Activated CD8-positive, alpha-beta T cell treated with anti-CD3 and anti-CD28 coated beads for 36 hours (primary cell): ENCODE measurements around the gene CPSF4L. TPM values are rescaled to one million over a fixed set of nuclear protein-coding genes. Genes with fewer than 3 reads are reported as not detected.

ENCODE experiments used
- ATAC-seq: fragments of 200-7000 bp; cut with Tn5 transposase; one replicate; pipeline ENCODE4 v1.10.0; 2021; ENCODE audit warnings: mild to moderate bottlenecking, moderate library complexity
- CTCF ChIA-PET: fragments of 350-600 bp; sonication (Branson Sonifier 250); formaldehyde crosslinking; loops from one replicate; lab custom pipeline; 2021; ENCODE audit warnings: antibody characterized with exemption; lab: Charles Lee
- POLR2A ChIA-PET: fragments of 350-600 bp; sonication (Branson Sonifier 250); formaldehyde crosslinking; loops from one replicate; lab custom pipeline; 2021; ENCODE audit warnings: antibody characterized with exemption; lab: Charles Lee
- DNase-seq: peaks from one replicate; pipeline ENCODE4 v3.0.0-alpha.2; 2020
- H3K27ac Mint-ChIP-seq: one replicate; pipeline ENCODE4 v1.8.0; 2021; ENCODE audit warnings: mild to moderate bottlenecking, mixed read lengths
- H3K27me3 Mint-ChIP-seq: one replicate; pipeline ENCODE4 v1.8.0; 2021; ENCODE audit warnings: mixed read lengths
- H3K36me3 Mint-ChIP-seq: one replicate; pipeline ENCODE4 v1.8.0; 2021; ENCODE audit warnings: low read depth, mixed read lengths
- H3K4me1 Mint-ChIP-seq: one replicate; pipeline ENCODE4 v1.8.0; 2021; ENCODE audit warnings: low read depth, mixed read lengths
- H3K4me3 Mint-ChIP-seq: one replicate; pipeline ENCODE4 v1.8.0; 2021; ENCODE audit warnings: mild to moderate bottlenecking, moderate library complexity, mixed read lengths
- H3K9me3 Mint-ChIP-seq: one replicate; pipeline ENCODE4 v1.8.0; 2021; ENCODE audit warnings: mixed read lengths
- CTCF ChIP-seq: fragments of 200-600 bp; IDR thresholded peaks from one replicate; pipeline ENCODE4 v1.8.0; 2022; ENCODE audit warnings: antibody characterized with exemption, mild to moderate bottlenecking
- intact Hi-C: fragments of 100-400 bp; cut with micrococcal nuclease; formaldehyde crosslinking; loops from one replicate; pipeline ENCODE4 v1.10.0; 2022
- total RNA-seq, 2 experiments: library from RNA; stranded (reverse); gene quantifications; one replicate each; pipeline ENCODE4 v1.2.3, GENCODE V29; 2021

The CPSF4L gene
- total RNA-seq, 2 experiments from 2014 or later: not detected

- no peak for ATAC-seq
- Mint-ChIP-seq H3K9me3 (no peaks in the 10 kb centered on the region), H3K4me1 (peaks cover 3% of the 10 kb centered on the region), H3K36me3 (no peaks in the 10 kb centered on the region), H3K27ac (no peak overlapping the region), H3K4me3 (no peak overlapping the region), H3K27me3 (peaks cover 2% of the 10 kb centered on the region)
- CTCF ChIA-PET: no interaction called here
- POLR2A ChIA-PET: no interaction called here
- TF ChIP-seq CTCF: no peak
- no peak for DNase-seq
- intact Hi-C loops: no loop called here
Observed at GRCh38 chr17:73285603-73285908, 23.9 kb upstream of the CPSF4L start.

- TF ChIP-seq CTCF: no peak
- no peaks in the 10 kb centered on the region for H3K4me1 Mint-ChIP-seq
- ATAC-seq: no peak
- no peaks in the 10 kb centered on the region for H3K27me3 Mint-ChIP-seq
- intact Hi-C loops: no loop called here
- no peaks in the 10 kb centered on the region for H3K36me3 Mint-ChIP-seq
- H3K9me3 Mint-ChIP-seq: no peaks in the 10 kb centered on the region
- no peak overlapping the region for H3K4me3 Mint-ChIP-seq
- ChIA-PET CTCF (interaction anchor here (0.6 kb wide), 1 partner anchor 1829 kb away, joined by 4 read pairs; no protein-coding TSS in a partner anchor), POLR2A (no interaction called here)
- no peak overlapping the region for H3K27ac Mint-ChIP-seq
- DNase-seq: no peak
Observed at GRCh38 chr17:73284906-73285602, 23.4 kb upstream of the CPSF4L start.

GRCh38 chr17:73284354-73284753 lies 22.7 kb upstream of the CPSF4L start:
- Mint-ChIP-seq H3K36me3 (no peaks in the 10 kb centered on the region), H3K9me3 (no peaks in the 10 kb centered on the region), H3K27ac (no peak overlapping the region), H3K27me3 (no peaks in the 10 kb centered on the region), H3K4me1 (no peaks in the 10 kb centered on the region), H3K4me3 (no peak overlapping the region)
- TF ChIP-seq CTCF: no peak
- ChIA-PET CTCF (interaction anchor here (0.6 kb wide), 1 partner anchor 1830 kb away, joined by 4 read pairs; no protein-coding TSS in a partner anchor), POLR2A (no interaction called here)
- DNase-seq (no peak), ATAC-seq (no peak)
- intact Hi-C loops: no loop called here

- H3K4me3 Mint-ChIP-seq: no peak overlapping the region
- ATAC-seq: no peak
- DNase-seq: no peak
- H3K27me3 Mint-ChIP-seq: no peaks in the 10 kb centered on the region
- intact Hi-C loops: no loop called here
- H3K27ac Mint-ChIP-seq: no peak overlapping the region
- ChIA-PET CTCF (interaction anchor here (0.6 kb wide), 1 partner anchor 1830 kb away, joined by 4 read pairs; no protein-coding TSS in a partner anchor), POLR2A (no interaction called here)
- no peaks in the 10 kb centered on the region for H3K4me1 Mint-ChIP-seq
- no peaks in the 10 kb centered on the region for H3K36me3 Mint-ChIP-seq
- H3K9me3 Mint-ChIP-seq: no peaks in the 10 kb centered on the region
- TF ChIP-seq CTCF: no peak
Observed at GRCh38 chr17:73283841-73284282, 22.2 kb upstream of the CPSF4L start.

- H3K27me3 Mint-ChIP-seq: no peaks in the 10 kb centered on the region
- DNase-seq: no peak
- TF ChIP-seq CTCF: no peak
- ATAC-seq: no peak
- CTCF ChIA-PET: no interaction called here
- no peaks in the 10 kb centered on the region for H3K4me1 Mint-ChIP-seq
- H3K4me3 Mint-ChIP-seq: no peak overlapping the region
- no peak overlapping the region for H3K27ac Mint-ChIP-seq
- H3K9me3 Mint-ChIP-seq: no peaks in the 10 kb centered on the region
- POLR2A ChIA-PET: no interaction called here
- no peaks in the 10 kb centered on the region for H3K36me3 Mint-ChIP-seq
- intact Hi-C loops: no loop called here
Observed at GRCh38 chr17:73283250-73283649, 21.6 kb upstream of the CPSF4L start.
